C4-2B (cell line): ENCODE data around the gene LLGL1.

Experiments used
- H3K27ac ChIP-seq: fragments of 450-650 bp; 2 replicates; pipeline ENCODE4 v1.5.1; 2017
- CTCF ChIP-seq: fragments of 450-650 bp; conservative IDR thresholded peaks from 2 replicates; pipeline ENCODE4 v1.5.1; 2017; ENCODE audit warnings: mild to moderate bottlenecking
- ZFX ChIP-seq: fragments of 450-650 bp; IDR thresholded peaks from 2 replicates; pipeline ENCODE4 v1.6.1; 2017

LLGL1 gene

GRCh38 chr17:18224387-18225120 is 881 bp upstream of the LLGL1 start:
- TF ChIP-seq CTCF (no peak), ZFX (no peak)
- H3K27ac ChIP-seq, result no peak overlapping the region; the same call in 1 of the 2 replicates

- no peak for TF ChIP-seq CTCF
- peak; percentile 22; the same call in 1 of the 2 replicates for TF ChIP-seq ZFX
- peak overlapping the region; percentile 33 for H3K27ac ChIP-seq
Measured at GRCh38 chr17:18225642-18226283, 328 bp downstream of the LLGL1 start.

GRCh38 chr17:18226284-18226945 is 980 bp downstream of the LLGL1 start:
- TF ChIP-seq ZFX (no peak), CTCF (no peak)

GRCh38 chr17:18227635-18228034 is 2.2 kb downstream of the LLGL1 start:
- TF ChIP-seq CTCF (no peak), ZFX (no peak)
- no peak overlapping the region for H3K27ac ChIP-seq

More at GRCh38 chr17:18226284-18226945, 980 bp downstream of the LLGL1 start:
- H3K27ac ChIP-seq, result peak overlapping the region; percentile 33

- no peak for TF ChIP-seq CTCF
- no peak for TF ChIP-seq ZFX
- H3K27ac ChIP-seq, result no peak overlapping the region
Measured at GRCh38 chr17:18228176-18228682, 2.8 kb downstream of the LLGL1 start.

- no peak for TF ChIP-seq ZFX
- no peak for TF ChIP-seq CTCF
- H3K27ac ChIP-seq, result no peak overlapping the region
Measured at GRCh38 chr17:18229254-18229653, 3.8 kb downstream of the LLGL1 start.

GRCh38 chr17:18229771-18230170 is 4.3 kb downstream of the LLGL1 start:
- no peak overlapping the region for H3K27ac ChIP-seq
- no peak for TF ChIP-seq CTCF
- no peak for TF ChIP-seq ZFX
